ENCODE measurements around the gene SLC7A4.

The SLC7A4 gene

DNA sequence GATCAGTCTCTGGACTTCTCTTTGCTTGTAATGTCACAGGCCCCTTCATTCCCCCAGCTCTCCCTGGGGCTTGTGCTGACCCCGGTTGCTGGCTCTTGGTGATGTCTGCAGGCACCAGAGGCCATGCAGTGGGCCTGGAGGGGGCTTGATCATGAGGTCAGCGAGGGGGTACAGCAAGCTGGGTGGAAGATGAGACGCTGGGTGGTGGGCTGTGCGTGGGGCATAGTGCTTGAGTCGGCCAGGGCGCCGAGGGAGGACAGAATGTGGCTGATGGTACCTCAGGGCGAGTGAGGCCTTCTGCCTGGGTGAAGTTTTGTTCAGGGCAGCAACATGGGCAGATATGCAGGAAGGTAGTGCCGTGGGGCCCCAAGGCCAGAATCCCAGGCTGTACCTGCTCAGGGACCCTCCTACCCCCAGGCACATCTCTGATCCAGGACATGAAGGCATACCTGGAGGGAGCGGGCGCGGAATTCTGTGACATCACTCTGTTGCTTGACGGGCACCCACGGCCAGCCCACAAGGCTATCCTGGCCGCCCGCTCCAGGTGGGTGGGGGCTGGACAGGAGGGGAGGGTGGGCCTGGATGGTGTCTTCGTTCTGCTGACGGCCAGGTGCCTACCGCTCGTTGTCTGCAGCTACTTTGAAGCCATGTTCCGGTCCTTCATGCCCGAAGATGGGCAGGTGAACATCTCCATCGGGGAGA, 36.9 kb downstream of the SLC7A4 start:
- TF ChIP-seq ZNF274 (IDR thresholded peaks at IDR 0.05; ENCODE audit: low read depth, low read length): no peak
- H3K4me3 ChIP-seq (ENCODE audit: low read length): no peak overlapping the region

DNA sequence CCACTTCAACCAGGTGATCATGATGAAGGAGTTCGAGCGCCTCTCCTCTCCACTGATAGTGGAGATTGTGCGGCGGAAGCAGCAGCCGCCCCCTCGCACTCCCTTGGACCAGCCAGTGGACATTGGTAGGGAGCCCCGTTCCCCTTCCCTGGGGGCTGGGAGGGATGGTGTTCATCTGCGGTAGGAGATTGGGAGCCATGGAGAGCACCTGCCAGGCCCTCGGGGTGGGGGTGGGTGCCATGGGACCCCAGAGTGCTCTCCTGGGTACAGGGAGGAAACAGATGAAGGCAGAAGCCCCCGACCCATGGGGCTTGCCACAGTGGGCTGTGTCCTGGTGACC, 37.5 kb downstream of the SLC7A4 start:
- no peak for TF ChIP-seq ZNF274 (IDR thresholded peaks at IDR 0.05; ENCODE audit: low read depth, low read length)
- no peak overlapping the region for H3K4me3 ChIP-seq (ENCODE audit: low read length)

DNA sequence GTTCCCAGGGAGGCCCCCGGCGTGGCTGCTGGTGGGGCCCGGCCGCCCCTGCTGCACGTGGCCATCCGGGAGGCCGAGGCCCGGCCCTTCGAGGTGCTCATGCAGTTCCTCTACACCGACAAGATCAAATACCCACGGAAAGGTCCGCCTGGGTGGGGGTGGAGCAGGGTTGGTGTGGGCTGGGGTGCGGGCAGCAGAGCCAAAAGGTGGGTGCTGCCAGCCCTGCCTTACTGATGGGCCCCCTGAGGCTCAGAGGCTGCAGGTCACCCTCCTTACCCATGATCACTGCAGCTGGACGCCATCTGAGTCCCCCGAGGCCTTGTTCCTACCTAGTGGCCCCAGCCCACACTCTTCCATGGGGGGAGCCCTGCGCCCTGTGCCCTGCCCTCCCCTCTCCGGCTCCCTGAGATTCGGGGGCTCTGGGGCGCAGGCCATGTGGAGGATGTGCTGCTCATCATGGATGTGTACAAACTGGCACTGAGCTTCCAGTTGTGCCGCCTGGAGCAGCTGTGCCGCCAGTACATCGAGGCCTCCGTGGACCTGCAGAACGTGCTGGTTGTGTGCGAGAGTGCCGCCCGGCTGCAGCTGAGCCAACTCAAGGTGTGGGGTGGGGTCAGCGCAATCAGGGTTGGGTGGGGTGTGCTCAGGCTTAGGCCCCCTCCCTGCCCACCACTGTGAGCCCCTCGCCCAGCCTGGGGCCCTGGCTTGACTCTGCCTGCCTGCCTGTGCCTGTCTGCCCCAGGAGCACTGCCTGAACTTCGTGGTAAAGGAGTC, 38.0 kb downstream of the SLC7A4 start:
- no peak overlapping the region for H3K4me3 ChIP-seq (ENCODE audit: low read length)
- no peak for TF ChIP-seq ZNF274 (IDR thresholded peaks at IDR 0.05; ENCODE audit: low read depth, low read length)

DNA sequence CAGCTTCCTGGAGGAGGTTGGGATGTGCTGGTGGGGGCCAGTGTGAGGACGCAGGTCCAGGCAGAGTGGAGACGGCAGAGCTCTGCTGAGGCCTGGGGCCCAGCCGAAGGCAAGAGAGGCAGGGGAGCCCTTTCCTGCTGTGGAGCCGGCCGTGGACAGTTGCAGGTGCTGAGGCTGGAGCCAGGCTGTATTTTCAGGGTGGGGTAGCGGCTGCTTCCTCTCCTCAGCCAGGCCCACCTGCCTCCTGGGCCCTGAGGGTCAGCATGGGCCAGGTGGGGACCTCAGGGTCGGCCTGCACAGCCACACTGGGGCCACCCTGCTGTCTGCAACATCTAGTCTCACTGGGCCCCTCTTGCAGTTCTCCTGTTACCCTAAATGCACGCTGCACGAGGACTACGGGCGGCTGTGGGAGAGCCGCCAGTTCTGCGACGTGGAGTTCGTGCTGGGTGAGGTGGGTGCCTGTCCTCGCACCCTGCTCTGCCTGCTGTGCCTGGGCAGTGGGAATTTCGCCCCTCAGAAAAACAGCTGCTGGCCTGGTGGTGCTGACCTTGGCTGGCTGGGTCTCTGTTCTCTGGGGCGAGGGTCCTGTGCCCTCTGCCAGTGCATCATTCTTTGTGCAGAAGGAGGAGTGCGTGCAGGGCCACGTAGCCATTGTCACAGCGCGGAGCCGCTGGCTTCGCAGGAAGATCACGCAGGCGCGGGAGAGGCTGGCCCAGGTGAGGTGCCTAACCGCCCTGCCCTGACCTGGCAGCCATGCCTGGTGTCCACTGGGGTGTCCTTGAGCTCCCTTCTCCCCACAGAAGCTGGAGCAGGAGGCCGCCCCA, 38.8 kb downstream of the SLC7A4 start:
- no peak for TF ChIP-seq ZNF274 (IDR thresholded peaks at IDR 0.05; ENCODE audit: low read depth, low read length)
- no peak overlapping the region for H3K4me3 ChIP-seq (ENCODE audit: low read length)

DNA sequence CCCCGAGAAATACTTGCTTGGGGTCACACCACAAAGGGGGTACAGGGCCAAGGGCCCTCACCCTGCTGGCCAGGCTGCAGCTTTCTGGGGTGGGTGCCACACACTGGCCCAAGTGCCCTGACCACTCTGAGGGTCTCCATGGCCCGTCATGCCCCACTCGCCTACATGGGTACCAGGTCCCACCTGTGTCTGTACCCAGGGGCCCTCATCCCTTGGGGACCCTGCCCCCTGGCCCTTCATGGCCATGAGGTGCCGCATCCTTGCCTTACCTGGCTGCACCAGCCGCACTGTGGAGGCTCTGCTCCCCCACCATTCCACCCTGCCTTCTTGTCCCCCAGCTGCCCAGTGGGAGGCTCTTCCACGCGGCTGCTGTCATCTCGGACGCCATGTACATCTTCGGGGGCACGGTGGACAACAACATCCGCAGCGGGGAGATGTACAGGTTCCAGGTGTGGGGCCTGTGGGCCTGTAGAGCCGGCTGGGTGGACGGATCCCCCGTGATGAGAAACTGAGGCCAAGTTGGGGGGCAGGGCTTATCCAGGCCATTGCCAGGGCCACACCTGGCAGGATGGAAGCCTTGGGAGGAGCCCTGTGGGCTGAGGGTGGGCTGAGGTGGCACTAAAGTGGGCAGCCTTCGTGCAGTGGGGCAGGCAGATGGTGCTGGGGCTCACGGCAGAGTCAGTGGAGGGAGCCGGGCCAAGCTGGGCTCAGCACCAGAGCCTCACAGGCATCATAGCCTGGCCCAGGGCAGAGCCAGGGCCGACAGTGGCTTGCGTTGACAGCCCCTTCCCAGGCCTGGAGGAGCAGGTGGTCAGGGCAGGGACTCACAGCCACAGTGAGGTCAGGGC, 39.7 kb downstream of the SLC7A4 start:
- TF ChIP-seq ZNF274 (IDR thresholded peaks at IDR 0.05; ENCODE audit: low read depth, low read length): no peak

DNA sequence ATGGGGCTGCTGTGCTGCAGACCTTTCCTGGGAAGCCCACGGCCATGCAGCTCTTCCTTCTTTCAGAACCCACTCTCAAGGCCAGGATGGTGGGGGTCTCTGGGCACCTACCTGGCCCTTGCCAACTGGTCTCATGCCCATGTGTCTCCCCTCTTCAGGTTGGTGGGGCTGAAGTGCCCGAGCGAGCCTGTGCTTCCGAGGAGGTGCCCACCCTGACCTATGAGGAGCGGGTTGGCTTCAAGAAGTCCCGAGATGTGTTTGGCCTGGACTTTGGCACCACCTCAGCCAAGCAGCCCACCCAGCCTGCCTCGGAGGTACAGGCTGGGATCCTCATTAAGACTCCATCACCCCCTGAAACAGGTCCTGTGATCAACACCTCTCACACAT, 40.3 kb downstream of the SLC7A4 start:
- TF ChIP-seq ZNF274 (IDR thresholded peaks at IDR 0.05; ENCODE audit: low read depth, low read length): no peak
- no peak overlapping the region for H3K4me3 ChIP-seq (ENCODE audit: low read length)

More for the DNA sequence above, 39.7 kb downstream of the SLC7A4 start:
- H3K4me3 ChIP-seq (ENCODE audit: low read length): no peak overlapping the region

DNA sequence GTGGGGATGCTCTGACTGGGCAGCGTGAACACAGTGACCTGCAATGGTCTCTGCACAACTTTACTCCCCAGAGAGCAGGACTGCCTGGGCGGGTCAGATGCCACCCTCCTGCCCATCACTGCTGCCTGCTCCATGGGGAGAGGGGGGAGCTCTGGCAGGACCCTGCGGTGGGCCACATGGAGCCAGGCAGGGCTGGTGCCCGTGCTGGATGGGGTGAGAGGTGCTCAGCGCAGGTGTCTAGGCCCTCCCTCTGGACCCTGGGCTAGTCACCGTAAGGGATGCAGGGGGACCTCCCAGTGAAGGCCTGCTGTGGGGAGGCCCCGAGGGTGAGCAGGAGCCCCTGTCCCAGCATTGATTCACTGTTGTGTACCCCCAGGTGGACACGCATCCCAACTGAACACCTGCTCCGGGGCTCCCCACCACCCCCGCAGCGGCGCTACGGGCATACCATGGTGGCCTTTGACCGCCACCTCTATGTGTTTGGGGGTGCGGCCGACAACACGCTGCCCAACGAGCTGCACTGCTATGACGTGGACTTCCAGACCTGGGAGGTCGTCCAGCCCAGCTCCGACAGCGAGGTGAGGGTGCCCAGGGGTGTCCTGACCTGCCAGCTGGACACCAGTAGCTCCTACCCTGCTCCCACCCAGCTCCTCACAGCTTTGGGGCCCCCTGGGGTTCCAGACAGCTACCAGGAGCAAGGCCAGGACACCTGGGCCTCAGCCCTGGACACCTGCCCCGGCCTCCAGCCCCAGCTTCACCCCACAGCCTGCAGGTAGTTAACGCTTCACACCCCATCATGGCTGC, 40.9 kb downstream of the SLC7A4 start:
- no peak overlapping the region for H3K4me3 ChIP-seq (ENCODE audit: low read length)
- TF ChIP-seq ZNF274 (IDR thresholded peaks at IDR 0.05; ENCODE audit: low read depth, low read length): no peak

DNA sequence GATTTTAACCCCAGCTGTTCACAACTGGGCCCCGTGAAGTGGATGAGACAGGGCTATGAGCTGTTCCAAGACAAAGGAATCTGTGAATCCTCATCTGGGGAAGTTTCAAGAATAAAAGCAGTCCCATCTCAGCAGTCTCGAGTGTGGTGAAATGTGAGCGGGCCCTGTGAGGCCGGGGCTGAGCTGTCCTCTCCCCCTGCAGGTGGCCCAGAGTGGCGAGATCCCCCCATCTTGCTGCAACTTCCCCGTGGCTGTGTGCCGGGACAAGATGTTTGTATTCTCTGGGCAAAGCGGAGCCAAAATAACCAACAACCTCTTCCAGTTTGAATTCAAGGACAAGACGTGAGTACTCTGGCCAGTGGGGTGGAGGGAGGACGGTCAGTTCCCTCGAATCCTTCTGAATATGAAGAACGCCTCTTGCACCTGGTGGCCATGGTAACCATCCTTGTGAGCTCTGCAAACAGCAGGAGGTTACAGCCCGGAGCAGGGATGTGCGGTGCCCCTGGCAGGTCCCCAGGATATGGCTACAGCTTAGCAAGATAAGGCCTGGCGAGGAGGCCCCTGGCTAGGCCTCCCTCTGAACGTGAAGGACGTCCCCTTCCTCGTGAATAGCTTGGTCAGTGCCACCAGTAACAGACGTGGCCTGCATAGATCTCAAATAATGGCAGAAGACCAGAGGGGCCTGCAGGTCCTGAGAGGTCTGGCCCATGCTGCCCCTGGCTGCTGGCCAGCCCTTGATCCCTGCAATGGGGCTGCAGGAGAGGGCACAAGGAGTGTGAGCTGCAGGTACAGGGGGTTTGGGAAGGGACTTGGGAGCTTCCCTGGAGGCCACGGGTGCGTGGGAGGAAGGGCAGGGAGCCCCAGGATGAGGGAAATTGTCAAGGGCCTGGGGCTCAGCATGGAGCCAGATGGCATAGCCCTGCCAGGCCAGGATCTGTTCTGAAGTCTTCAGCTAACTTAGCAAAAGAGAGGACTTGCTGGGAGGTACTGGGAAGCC, 41.9 kb downstream of the SLC7A4 start:
- H3K4me3 ChIP-seq (ENCODE audit: low read length): no peak overlapping the region
- TF ChIP-seq ZNF274 (IDR thresholded peaks at IDR 0.05; ENCODE audit: low read depth, low read length): no peak

DNA sequence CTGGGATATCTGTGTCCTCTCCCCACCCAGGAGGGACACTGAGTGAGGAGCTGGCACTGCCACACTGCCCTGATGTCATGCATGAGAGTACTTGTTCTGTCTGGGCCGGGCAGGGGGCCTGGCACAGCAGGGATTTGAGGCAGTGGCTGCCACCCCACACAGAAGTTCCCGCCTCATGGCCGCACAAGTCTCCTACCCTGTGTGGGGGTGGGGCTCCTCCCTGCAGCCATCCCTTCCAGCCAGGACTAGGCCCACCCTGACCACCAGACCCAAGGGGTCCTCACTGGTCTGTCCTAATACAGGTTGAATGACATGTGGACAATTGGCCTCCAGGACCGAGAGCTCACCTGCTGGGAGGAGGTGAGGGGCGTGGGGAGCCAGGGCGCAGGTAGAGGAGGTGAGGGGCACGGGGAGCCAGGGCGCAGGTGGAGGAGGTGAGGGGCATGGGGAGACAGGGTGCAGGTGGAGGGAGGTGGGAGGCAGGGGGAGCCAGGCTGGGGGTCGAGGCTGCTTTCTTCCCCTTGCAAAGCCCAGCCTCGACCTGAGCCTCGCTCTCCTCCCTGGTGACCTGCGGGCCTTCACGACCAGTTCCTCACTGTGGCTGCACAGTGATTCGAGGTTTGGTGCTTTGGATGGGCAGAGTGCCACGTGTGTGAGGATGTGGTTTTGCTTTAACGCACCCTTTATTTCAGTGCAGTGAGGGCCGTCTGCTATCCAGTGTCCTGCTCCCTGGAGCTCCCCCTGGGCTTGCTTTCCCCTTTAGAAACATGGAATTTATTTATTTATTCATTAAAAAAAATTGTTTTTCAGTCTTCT, 42.8 kb downstream of the SLC7A4 start:
- no peak for TF ChIP-seq ZNF274 (IDR thresholded peaks at IDR 0.05; ENCODE audit: low read depth, low read length)
- H3K4me3 ChIP-seq (ENCODE audit: low read length): no peak overlapping the region

DNA sequence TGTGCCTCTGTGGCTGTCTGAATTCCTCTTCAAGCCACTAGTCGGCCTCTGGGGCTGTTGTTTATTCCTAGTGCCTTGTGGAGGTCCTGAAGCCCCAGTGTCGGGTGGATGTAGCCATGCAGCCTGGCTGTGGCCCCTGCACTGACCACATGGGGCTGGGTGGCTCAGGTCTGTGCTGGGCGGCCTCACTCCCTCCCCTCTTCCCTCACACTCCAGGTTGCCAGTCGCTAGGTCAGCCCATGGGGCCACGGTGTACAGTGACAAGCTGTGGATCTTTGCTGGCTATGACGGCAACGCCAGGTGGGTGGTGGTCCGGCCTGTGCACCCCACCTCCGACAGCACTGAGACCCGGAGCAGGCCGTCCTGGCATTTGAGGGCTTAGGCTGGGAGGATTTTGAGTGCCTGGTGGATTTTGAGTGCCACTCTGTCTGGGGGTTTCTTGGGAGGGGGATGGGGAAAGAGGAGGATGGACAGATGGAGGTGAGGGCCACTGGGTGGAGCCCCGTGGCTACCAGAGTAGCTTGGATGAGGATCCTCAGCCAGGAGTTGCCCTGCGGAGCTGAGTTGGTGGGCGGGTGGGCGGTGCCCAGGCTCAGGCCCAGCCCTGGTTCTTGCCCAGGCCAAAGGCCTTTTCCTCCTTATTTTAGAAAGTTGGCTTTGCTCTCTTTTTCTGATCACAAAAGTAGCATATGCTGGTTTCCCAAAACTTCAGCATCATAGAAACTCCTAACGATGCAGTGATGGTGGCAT, 43.6 kb downstream of the SLC7A4 start:
- H3K4me3 ChIP-seq (ENCODE audit: low read length): no peak overlapping the region
- no peak for TF ChIP-seq ZNF274 (IDR thresholded peaks at IDR 0.05; ENCODE audit: low read depth, low read length)

DNA sequence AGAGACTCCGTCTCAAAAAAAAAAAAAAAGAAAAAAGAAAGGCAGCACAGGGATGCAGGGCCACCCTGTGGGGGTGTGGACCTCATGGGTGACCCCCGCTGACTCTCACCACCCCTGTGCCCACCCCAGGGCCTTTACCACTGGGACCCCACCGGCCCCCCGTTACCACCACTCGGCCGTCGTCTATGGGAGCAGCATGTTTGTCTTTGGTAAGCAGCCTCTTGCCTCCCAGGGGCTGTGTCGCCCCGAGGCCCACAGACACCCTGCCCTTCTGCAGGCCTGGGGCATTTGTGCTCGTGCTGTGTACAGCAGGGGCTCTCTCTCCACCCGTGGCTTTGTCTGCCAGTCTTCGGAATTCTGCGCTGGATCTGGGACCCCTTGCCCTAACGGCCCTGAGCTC, 45.0 kb downstream of the SLC7A4 start:
- no peak for TF ChIP-seq ZNF274 (IDR thresholded peaks at IDR 0.05; ENCODE audit: low read depth, low read length)
- H3K4me3 ChIP-seq (ENCODE audit: low read length): no peak overlapping the region

All from GM08714 (cell line).